PFSK-1 (cell line): ENCODE measurements around the gene FBXO47.

Source experiments
- FOXP2 ChIP-seq: optimal IDR thresholded peaks from 2 replicates; pipeline ENCODE3; 2011; ENCODE audit warnings: borderline replicate concordance, control low read depth, inconsistent platforms; ENCODE audit not compliant: insufficient read depth; ENCODE audit errors: extremely low read length, extremely low read depth
- POLR2AphosphoS5 ChIP-seq: IDR thresholded peaks from 2 replicates; pipeline ENCODE4 v1.6.1; 2012; ENCODE audit warnings: low read depth, mild to moderate bottlenecking, control low read depth, low read length, moderate library complexity
- REST ChIP-seq, 2 experiments: IDR thresholded peaks; 2 replicates each; pipeline versions ENCODE4 v1.6.1 to v1.8.0; 2011 to 2012; ENCODE audit warnings: low read depth in 2 of 2, low read length in 2 of 2, control low read depth in 1 of 2, inconsistent platforms in 1 of 2, mild to moderate bottlenecking in 1 of 2, moderate library complexity in 1 of 2; ENCODE audit not compliant: insufficient read depth in 1 of 2
- SIN3A ChIP-seq: IDR thresholded peaks from 2 replicates; pipeline ENCODE4 v1.6.1; 2012; ENCODE audit warnings: mild to moderate bottlenecking, low read length, moderate library complexity, borderline replicate concordance; ENCODE audit not compliant: insufficient read depth
- TAF1 ChIP-seq: IDR thresholded peaks from 2 replicates; pipeline ENCODE4 v1.6.1; 2012; ENCODE audit warnings: low read length, control low read depth, borderline replicate concordance; ENCODE audit not compliant: insufficient read depth

The FBXO47 gene

GRCh38 chr17:38980490-38981217, 13.5 kb upstream of the FBXO47 start:
- no peak for TF ChIP-seq REST (IDR thresholded peaks at IDR 0.05; ENCODE audit: insufficient read depth in 1 of 2, low read depth in 2 of 2, low read length in 2 of 2)
- TF ChIP-seq TAF1, result no peak
- TF ChIP-seq SIN3A, result no peak
- TF ChIP-seq FOXP2, result no peak
- TF ChIP-seq POLR2AphosphoS5, result no peak

GRCh38 chr17:38978180-38978579, 11.0 kb upstream of the FBXO47 start:
- TF ChIP-seq POLR2AphosphoS5, result no peak
- no peak for TF ChIP-seq REST (IDR thresholded peaks at IDR 0.05; ENCODE audit: insufficient read depth in 1 of 2, low read depth in 2 of 2, low read length in 2 of 2)
- no peak for TF ChIP-seq FOXP2
- TF ChIP-seq SIN3A, result no peak
- no peak for TF ChIP-seq TAF1

- TF ChIP-seq TAF1 (no peak), REST (IDR thresholded peaks at IDR 0.05; ENCODE audit: insufficient read depth in 1 of 2, low read depth in 2 of 2, low read length in 2 of 2) (no peak), POLR2AphosphoS5 (no peak), SIN3A (no peak), FOXP2 (no peak)
These were observed 3.6 kb upstream of the FBXO47 start for GRCh38 chr17:38970804-38971203.

- TF ChIP-seq POLR2AphosphoS5 (no peak), SIN3A (no peak), FOXP2 (no peak), TAF1 (no peak)
These were observed 2.9 kb upstream of the FBXO47 start for GRCh38 chr17:38970128-38970527.

- no peak for TF ChIP-seq POLR2AphosphoS5
- no peak for TF ChIP-seq REST (IDR thresholded peaks at IDR 0.05; ENCODE audit: insufficient read depth in 1 of 2, low read depth in 2 of 2, low read length in 2 of 2)
These were observed 2.1 kb upstream of the FBXO47 start for GRCh38 chr17:38969281-38969680.
